ENCODE results near the gene METTL27.

DNA sequence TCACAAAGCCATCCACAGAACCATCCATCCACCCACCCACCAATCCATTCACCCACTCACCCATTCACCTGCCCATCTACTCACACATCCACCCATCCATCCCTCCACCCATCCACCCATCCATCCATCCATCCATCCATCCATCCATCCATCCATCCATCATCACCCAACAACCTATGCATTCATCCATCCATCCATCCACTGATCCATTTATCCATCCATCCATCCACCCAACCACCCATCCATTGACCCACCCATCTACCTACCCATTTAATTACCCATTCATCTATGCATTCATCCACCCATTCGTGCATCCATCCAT is 24.1 kb upstream of the METTL27 start:
- TF ChIP-seq, protein P1, sequence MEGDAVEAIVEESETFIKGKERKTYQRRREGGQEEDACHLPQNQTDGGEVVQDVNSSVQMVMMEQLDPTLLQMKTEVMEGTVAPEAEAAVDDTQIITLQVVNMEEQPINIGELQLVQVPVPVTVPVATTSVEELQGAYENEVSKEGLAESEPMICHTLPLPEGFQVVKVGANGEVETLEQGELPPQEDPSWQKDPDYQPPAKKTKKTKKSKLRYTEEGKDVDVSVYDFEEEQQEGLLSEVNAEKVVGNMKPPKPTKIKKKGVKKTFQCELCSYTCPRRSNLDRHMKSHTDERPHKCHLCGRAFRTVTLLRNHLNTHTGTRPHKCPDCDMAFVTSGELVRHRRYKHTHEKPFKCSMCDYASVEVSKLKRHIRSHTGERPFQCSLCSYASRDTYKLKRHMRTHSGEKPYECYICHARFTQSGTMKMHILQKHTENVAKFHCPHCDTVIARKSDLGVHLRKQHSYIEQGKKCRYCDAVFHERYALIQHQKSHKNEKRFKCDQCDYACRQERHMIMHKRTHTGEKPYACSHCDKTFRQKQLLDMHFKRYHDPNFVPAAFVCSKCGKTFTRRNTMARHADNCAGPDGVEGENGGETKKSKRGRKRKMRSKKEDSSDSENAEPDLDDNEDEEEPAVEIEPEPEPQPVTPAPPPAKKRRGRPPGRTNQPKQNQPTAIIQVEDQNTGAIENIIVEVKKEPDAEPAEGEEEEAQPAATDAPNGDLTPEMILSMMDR (IDR thresholded peaks at IDR 0.05; ENCODE audit: insufficient read depth, low read length, poor library complexity, severe bottlenecking): no peak
- no peak for TF ChIP-seq EZH2phosphoT487 (conservative IDR thresholded peaks at IDR 0.05; ENCODE audit: low read length)

All from SU-DHL-6 (cell line).